Upper lobe of left lung (tissue), 6 donors: ENCODE measurements around the gene FRG2B. TPM values are rescaled to one million over a fixed set of nuclear protein-coding genes. Genes with fewer than 3 reads are reported as not detected.
A peak's percentile ranks its signal among the peaks of the same experiment; 100 is the strongest.
"Not testable (repeated sequence)": the region's sequence is repeated elsewhere in the genome, so short reads cannot be mapped to it uniquely, and the experiment has no call there.

Experiments
- ATAC-seq, 2 donors: fragments of 200-7000 bp; cut with Tn5 transposase; one replicate each; pipeline ENCODE4 v1.9.1; 2022; ENCODE audit warnings: mild to moderate bottlenecking in 2 of 2, moderate library complexity in 2 of 2; ENCODE audit not compliant: low FRiP score in 2 of 2
- DNase-seq, 2 donors: peaks; one replicate each; pipeline ENCODE4 v3.0.0-alpha.2; 2019 to 2020
- H3K27ac ChIP-seq, 4 donors: fragments of 200-600 bp; sonication (generic); one replicate each; pipeline ENCODE4 v1.5.1; 2016 to 2019
- H3K27me3 ChIP-seq, 4 donors: fragments of 200-600 bp; sonication (generic); one replicate each; pipeline ENCODE4 v1.5.1; 2017 to 2019
- H3K36me3 ChIP-seq, 4 donors: fragments of 200-600 bp; sonication (generic); one replicate each; pipeline ENCODE4 v1.5.1; 2016 to 2019
- H3K4me1 ChIP-seq, 4 donors: fragments of 200-600 bp; sonication (generic); one replicate each; pipeline ENCODE4 v1.5.1; 2018 to 2019
- H3K4me3 ChIP-seq, 4 donors: fragments of 200-600 bp; sonication (generic); one replicate each; pipeline ENCODE4 v1.5.1; 2017 to 2019; ENCODE audit warnings: mild to moderate bottlenecking in 2 of 4, moderate library complexity in 1 of 4
- H3K9me3 ChIP-seq, 4 donors: fragments of 200-600 bp; sonication (generic); one replicate each; pipeline ENCODE4 v1.5.1; 2018 to 2019
- CTCF ChIP-seq, 6 experiments: fragments of 450-650 bp in 4 of 6; fragments of 200-600 bp in 2 of 6; sonication (generic) in 2 of 6; IDR thresholded peaks; one replicate each; pipeline ENCODE4 v1.5.1; 2016 to 2019; ENCODE audit warnings: antibody characterized with exemption in 6 of 6
- EP300 ChIP-seq, 4 donors: sonication (generic); formaldehyde crosslinking; IDR thresholded peaks; one replicate each; pipeline ENCODE4 v1.5.1; 2017; ENCODE audit warnings: antibody characterized with exemption in 4 of 4, control low read depth in 2 of 4
- POLR2A ChIP-seq, 4 donors: fragments of 450-650 bp; IDR thresholded peaks; one replicate each; pipeline ENCODE4 v1.5.1; 2016 to 2017; ENCODE audit warnings: antibody characterized with exemption in 4 of 4, mild to moderate bottlenecking in 2 of 4
- POLR2AphosphoS5 ChIP-seq, 2 donors: sonication (generic); formaldehyde crosslinking; IDR thresholded peaks; one replicate each; pipeline ENCODE4 v1.5.1; 2017; ENCODE audit warnings: antibody characterized with exemption in 2 of 2
- WGBS, 2 donors: methylation state at CpG; one replicate each; pipeline ENCODE4 v1.1.5; 2017 to 2018; 5-methylcytosine and 5-hydroxymethylcytosine counted together
- total RNA-seq, 6 donors: library from RNA; depleted of rRNA in 4 of 6; stranded (reverse); fragments of >200 nt in 4 of 6; gene quantifications; one replicate each; pipeline versions ENCODE4 v1.1.0 to v1.2.1, GENCODE V29; 2016 to 2021
- donor health status: DM: no; HTN: no; CAD: no; lungs with moderate emphysema.
- donor health status: DM: no; HTN: yes; CAD: no; lungs with severe emphysema.

Gene FRG2B
- total RNA-seq, 6 donors from 2014 or later, result not detected

- H3K9me3 ChIP-seq, ATAC-seq, H3K36me3 ChIP-seq, H3K4me1 ChIP-seq, DNase-seq, H3K27me3 ChIP-seq, H3K27ac ChIP-seq: not testable (repeated sequence)
- TF ChIP-seq CTCF (IDR thresholded peaks at IDR 0.05), result peak in 1 of 6 experiments; percentile 9
- H3K4me3 ChIP-seq, result peak overlapping the region in 2 of 4 donors; percentile 23 to 34
- no CpG with 5 or more reads among the region's 35 CpGs for WGBS, 2 donors
Observed at GRCh38 chr10:133637202-133637845, 10.7 kb upstream of the FRG2B start.

- not testable (repeated sequence) for DNase-seq, H3K9me3 ChIP-seq, ATAC-seq, H3K4me3 ChIP-seq, H3K4me1 ChIP-seq, H3K27ac ChIP-seq, H3K36me3 ChIP-seq, H3K27me3 ChIP-seq
- 50% methylated on average over 1 of the region's 5 CpGs for WGBS, 2 donors
Observed at GRCh38 chr10:133630723-133631249, 4.2 kb upstream of the FRG2B start.

- not testable (repeated sequence) for H3K4me3 ChIP-seq, H3K9me3 ChIP-seq, ATAC-seq, H3K27ac ChIP-seq, H3K27me3 ChIP-seq, H3K4me1 ChIP-seq, H3K36me3 ChIP-seq
- DNase-seq, result peak in 1 of 2 donors; percentile 50
- 40 to 46% methylated on average over 13 to 16 of the region's 31 CpGs for WGBS, 2 donors
Observed at GRCh38 chr10:133622544-133622943, 4.1 kb downstream of the FRG2B start.

GRCh38 chr10:133618851-133619250 lies 7.7 kb downstream of the FRG2B start:
- Histone ChIP-seq H3K4me1 (no peaks in the 10 kb centered on the region), H3K27ac (no peak overlapping the region), H3K9me3 (no peaks in the 10 kb centered on the region), H3K4me3 (no peak overlapping the region), H3K36me3 (no peaks in the 10 kb centered on the region), H3K27me3 (no peaks in the 10 kb centered on the region)
- DNase-seq, result no peak
- TF ChIP-seq POLR2A (IDR thresholded peaks at IDR 0.05) (no peak), POLR2AphosphoS5 (IDR thresholded peaks at IDR 0.05) (no peak)
- ATAC-seq, result no peak
- 72 to 74% methylated on average over 3 to 7 of the region's 7 CpGs for WGBS, 2 donors

GRCh38 chr10:133617196-133617595 lies 9.4 kb downstream of the FRG2B start:
- DNase-seq (no peak), ATAC-seq (no peak)
- Histone ChIP-seq H3K27ac (no peak overlapping the region), H3K4me3 (no peak overlapping the region), H3K4me1 (no peaks in the 10 kb centered on the region), H3K27me3 (no peaks in the 10 kb centered on the region), H3K9me3 (no peaks in the 10 kb centered on the region), H3K36me3 (no peaks in the 10 kb centered on the region)
- no peak for TF ChIP-seq POLR2AphosphoS5 (IDR thresholded peaks at IDR 0.05)
- TF ChIP-seq EP300 (IDR thresholded peaks at IDR 0.05), result no peak
- TF ChIP-seq POLR2A (IDR thresholded peaks at IDR 0.05), result no peak
- TF ChIP-seq CTCF (IDR thresholded peaks at IDR 0.05), result no peak
- 79 to 92% methylated on average over 7 of the region's 7 CpGs for WGBS, 2 donors

GRCh38 chr10:133616371-133617130 lies 10.0 kb downstream of the FRG2B start:
- Histone ChIP-seq H3K4me3 (no peak overlapping the region), H3K36me3 (no peaks in the 10 kb centered on the region), H3K9me3 (no peaks in the 10 kb centered on the region), H3K27me3 (no peaks in the 10 kb centered on the region), H3K27ac (no peak overlapping the region), H3K4me1 (no peaks in the 10 kb centered on the region)
- ATAC-seq (no peak), DNase-seq (peak in 1 of 2 donors; percentile 45)
- TF ChIP-seq EP300 (IDR thresholded peaks at IDR 0.05) (no peak), POLR2AphosphoS5 (IDR thresholded peaks at IDR 0.05) (peak in 1 of 2 donors; percentile 39)
- 86 to 90% methylated on average over 6 to 8 of the region's 8 CpGs for WGBS, 2 donors
